Measurements from ENCODE around the gene DCDC2B. TPM values are rescaled to one million over a fixed set of nuclear protein-coding genes. Genes with fewer than 3 reads are reported as not detected.

The DCDC2B gene
- total and polyA plus RNA-seq, 2 of the 13 experiments (the other 11 are each of a cell fraction or from before 2014, with no cell fraction given), result not detected

GRCh38 chr1:32247983-32248889 is 39.3 kb downstream of the DCDC2B start (continued):
- TF ChIP-seq TBX2 (CRISPR knock-in tag; IDR thresholded peaks at IDR 0.05; ENCODE audit: borderline replicate concordance) (peak; percentile 37; the same call in 1 of the 2 replicates), SMAD1 (CRISPR knock-in tag; IDR thresholded peaks at IDR 0.05; ENCODE audit: borderline replicate concordance, low read depth) (no peak), ZIK1 (CRISPR knock-in tag; IDR thresholded peaks at IDR 0.05; ENCODE audit: borderline replicate concordance, low read depth) (no peak), KDM2A (CRISPR knock-in tag; IDR thresholded peaks at IDR 0.05; ENCODE audit: borderline replicate concordance, low read depth) (peak; percentile 76; the same call in 1 of the 2 replicates), TEAD3 (CRISPR knock-in tag; optimal IDR thresholded peaks at IDR 0.05; ENCODE audit: borderline replicate concordance) (peak; percentile 39), MBD4 (IDR thresholded peaks at IDR 0.05; ENCODE audit: borderline replicate concordance, low read length) (no peak), PHF8 (CRISPR knock-in tag; IDR thresholded peaks at IDR 0.05) (peak; percentile 34; the same call in 1 of the 2 replicates), KDM5A (IDR thresholded peaks at IDR 0.05; ENCODE audit: borderline replicate concordance, low read length) (no peak), KAT7 (CRISPR knock-in tag; IDR thresholded peaks at IDR 0.05; ENCODE audit: borderline replicate concordance) (no peak), REST (IDR thresholded peaks at IDR 0.05; ENCODE audit: borderline replicate concordance in 1 of 2, low read depth in 1 of 2, low read length in 2 of 2) (no peak), RARG (CRISPR knock-in tag; IDR thresholded peaks at IDR 0.05; ENCODE audit: low read depth) (no peak), TFE3 (CRISPR knock-in tag; IDR thresholded peaks at IDR 0.05) (no peak)
- TF ChIP-seq, protein P1, sequence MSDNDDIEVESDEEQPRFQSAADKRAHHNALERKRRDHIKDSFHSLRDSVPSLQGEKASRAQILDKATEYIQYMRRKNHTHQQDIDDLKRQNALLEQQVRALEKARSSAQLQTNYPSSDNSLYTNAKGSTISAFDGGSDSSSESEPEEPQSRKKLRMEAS (IDR thresholded peaks at IDR 0.05), result peak; percentile 69
- TF ChIP-seq, protein P2, sequence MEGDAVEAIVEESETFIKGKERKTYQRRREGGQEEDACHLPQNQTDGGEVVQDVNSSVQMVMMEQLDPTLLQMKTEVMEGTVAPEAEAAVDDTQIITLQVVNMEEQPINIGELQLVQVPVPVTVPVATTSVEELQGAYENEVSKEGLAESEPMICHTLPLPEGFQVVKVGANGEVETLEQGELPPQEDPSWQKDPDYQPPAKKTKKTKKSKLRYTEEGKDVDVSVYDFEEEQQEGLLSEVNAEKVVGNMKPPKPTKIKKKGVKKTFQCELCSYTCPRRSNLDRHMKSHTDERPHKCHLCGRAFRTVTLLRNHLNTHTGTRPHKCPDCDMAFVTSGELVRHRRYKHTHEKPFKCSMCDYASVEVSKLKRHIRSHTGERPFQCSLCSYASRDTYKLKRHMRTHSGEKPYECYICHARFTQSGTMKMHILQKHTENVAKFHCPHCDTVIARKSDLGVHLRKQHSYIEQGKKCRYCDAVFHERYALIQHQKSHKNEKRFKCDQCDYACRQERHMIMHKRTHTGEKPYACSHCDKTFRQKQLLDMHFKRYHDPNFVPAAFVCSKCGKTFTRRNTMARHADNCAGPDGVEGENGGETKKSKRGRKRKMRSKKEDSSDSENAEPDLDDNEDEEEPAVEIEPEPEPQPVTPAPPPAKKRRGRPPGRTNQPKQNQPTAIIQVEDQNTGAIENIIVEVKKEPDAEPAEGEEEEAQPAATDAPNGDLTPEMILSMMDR (CRISPR knock-in tag; IDR thresholded peaks at IDR 0.05), result peak; percentile 98
- TF ChIP-seq, protein P3, sequence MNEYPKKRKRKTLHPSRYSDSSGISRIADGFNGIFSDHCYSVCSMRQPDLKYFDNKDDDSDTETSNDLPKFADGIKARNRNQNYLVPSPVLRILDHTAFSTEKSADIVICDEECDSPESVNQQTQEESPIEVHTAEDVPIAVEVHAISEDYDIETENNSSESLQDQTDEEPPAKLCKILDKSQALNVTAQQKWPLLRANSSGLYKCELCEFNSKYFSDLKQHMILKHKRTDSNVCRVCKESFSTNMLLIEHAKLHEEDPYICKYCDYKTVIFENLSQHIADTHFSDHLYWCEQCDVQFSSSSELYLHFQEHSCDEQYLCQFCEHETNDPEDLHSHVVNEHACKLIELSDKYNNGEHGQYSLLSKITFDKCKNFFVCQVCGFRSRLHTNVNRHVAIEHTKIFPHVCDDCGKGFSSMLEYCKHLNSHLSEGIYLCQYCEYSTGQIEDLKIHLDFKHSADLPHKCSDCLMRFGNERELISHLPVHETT (CRISPR knock-in tag; conservative IDR thresholded peaks at IDR 0.05), result no peak
- TF ChIP-seq, protein P4, sequence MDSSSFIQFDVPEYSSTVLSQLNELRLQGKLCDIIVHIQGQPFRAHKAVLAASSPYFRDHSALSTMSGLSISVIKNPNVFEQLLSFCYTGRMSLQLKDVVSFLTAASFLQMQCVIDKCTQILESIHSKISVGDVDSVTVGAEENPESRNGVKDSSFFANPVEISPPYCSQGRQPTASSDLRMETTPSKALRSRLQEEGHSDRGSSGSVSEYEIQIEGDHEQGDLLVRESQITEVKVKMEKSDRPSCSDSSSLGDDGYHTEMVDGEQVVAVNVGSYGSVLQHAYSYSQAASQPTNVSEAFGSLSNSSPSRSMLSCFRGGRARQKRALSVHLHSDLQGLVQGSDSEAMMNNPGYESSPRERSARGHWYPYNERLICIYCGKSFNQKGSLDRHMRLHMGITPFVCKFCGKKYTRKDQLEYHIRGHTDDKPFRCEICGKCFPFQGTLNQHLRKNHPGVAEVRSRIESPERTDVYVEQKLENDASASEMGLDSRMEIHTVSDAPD (CRISPR knock-in tag; IDR thresholded peaks at IDR 0.05), result no peak
